Right lobe of liver (tissue), 6 donors: ENCODE measurements around the gene DCC. TPM values are rescaled to one million over a fixed set of nuclear protein-coding genes. Genes with fewer than 3 reads are reported as not detected.

Experiments used
- ATAC-seq, 4 donors: fragments of 200-7000 bp; cut with Tn5 transposase; one replicate each; pipeline ENCODE4 v1.9.1; 2020; ENCODE audit warnings: mild to moderate bottlenecking in 4 of 4, moderate library complexity in 4 of 4
- DNase-seq, 3 donors: peaks; one replicate each; pipeline ENCODE4 v3.0.0-alpha.2; 2020
- H3K27ac ChIP-seq, 3 donors: fragments of 200-600 bp; one replicate each; pipeline ENCODE4 v1.8.0; 2022
- H3K27me3 ChIP-seq, 2 donors: fragments of 200-600 bp; one replicate each; pipeline ENCODE4 v1.8.0; 2022
- H3K36me3 ChIP-seq, 4 donors: fragments of 200-600 bp; sonication (generic) in 1 of 4; one replicate each; pipeline versions ENCODE4 v1.5.1 to v1.8.0; 2017 to 2022; ENCODE audit warnings: control low read depth in 1 of 4
- H3K4me1 ChIP-seq, 4 donors: fragments of 200-600 bp; sonication (generic) in 1 of 4; one replicate each; pipeline versions ENCODE4 v1.5.1 to v1.8.0; 2017 to 2022; ENCODE audit warnings: control low read depth in 1 of 4
- H3K4me3 ChIP-seq, 3 donors: fragments of 200-600 bp; one replicate each; pipeline ENCODE4 v1.8.0; 2022
- H3K9me3 ChIP-seq, 4 donors: fragments of 200-600 bp; sonication (generic) in 1 of 4; one replicate each; pipeline versions ENCODE4 v1.5.1 to v1.8.0; 2017 to 2022; ENCODE audit warnings: control low read depth in 1 of 4
- CTCF ChIP-seq, 4 donors: fragments of 200-600 bp in 3 of 4; fragments of 450-650 bp in 1 of 4; IDR thresholded peaks; one replicate each; pipeline versions ENCODE4 v1.5.1 to v1.8.0; 2016 to 2022; ENCODE audit warnings: antibody characterized with exemption in 4 of 4, mild to moderate bottlenecking in 2 of 4
- POLR2A ChIP-seq: fragments of 450-650 bp; IDR thresholded peaks from one replicate; pipeline ENCODE4 v1.6.1; 2017; ENCODE audit warnings: antibody characterized with exemption, mild to moderate bottlenecking
- WGBS: methylation state at CpG from one replicate; pipeline ENCODE4 v1.1.6; 2018; ENCODE audit warnings: low coverage, low lambda C conversion rate; ENCODE audit not compliant: insufficient coverage; ENCODE audit errors: missing lambda C conversion rate; 5-methylcytosine and 5-hydroxymethylcytosine counted together
- intact Hi-C, 2 donors: fragments of 100-400 bp; cut with DNase I; formaldehyde crosslinking; loops; one replicate each; pipeline versions ENCODE4 v1.11.2 to v1.14.1; 2022
- total RNA-seq, 6 experiments: library from RNA; depleted of rRNA in 2 of 6; stranded (reverse); fragments of >200 nt in 2 of 6; fragmentation: NEBNext Ultra II Directional in 3 of 6; extraction: Animal tissue kit (Norgen Biotek cat#: 25700) in 3 of 6; gene quantifications; one replicate each; pipeline versions ENCODE4 v1.1.0 to v1.2.4, GENCODE V29; 2016 to 2023
- donor health status: DM: no; HTN: yes; CAD: no.
- donor health status: DM: no; HTN: no; CAD: no.
- donor health status: DM: no; HTN: no; CAD: no.
- donor health status: DM: no; HTN: yes; CAD: no.
- donor health status: DM: no; HTN: yes; CAD: no.

DCC gene
- total RNA-seq, 6 experiments from 2014 or later, result 0.06 TPM; not detected in 5

- Histone ChIP-seq H3K9me3 (no peaks in the 10 kb centered on the region), H3K4me1 (no peaks in the 10 kb centered on the region), H3K4me3 (no peak overlapping the region), H3K27ac (no peak overlapping the region), H3K36me3 (no peaks in the 10 kb centered on the region), H3K27me3 (no peaks in the 10 kb centered on the region)
- ATAC-seq (no peak), DNase-seq (no peak)
- WGBS, result 43% methylated on average over 3 of the region's 3 CpGs
- TF ChIP-seq CTCF (IDR thresholded peaks at IDR 0.05) (no peak), POLR2A (no peak)
- intact Hi-C loops, result no loop called here
These were observed 28.2 kb downstream of the DCC start for GRCh38 chr18:52367953-52368742.

- DNase-seq, result no peak
These were observed 30.8 kb downstream of the DCC start for GRCh38 chr18:52370841-52371240.

GRCh38 chr18:52376104-52376503 is 36.1 kb downstream of the DCC start:
- no peak overlapping the region for H3K4me3 ChIP-seq
- 31% methylated on average over 1 of the region's 1 CpG for WGBS
- DNase-seq, result no peak
- no peak overlapping the region for H3K27ac ChIP-seq
- no peak for TF ChIP-seq POLR2A
- TF ChIP-seq CTCF (IDR thresholded peaks at IDR 0.05), result no peak
- intact Hi-C loops, result no loop called here
- no peaks in the 10 kb centered on the region for H3K9me3 ChIP-seq
- no peaks in the 10 kb centered on the region for H3K27me3 ChIP-seq
- no peak for ATAC-seq
- H3K36me3 ChIP-seq, result no peaks in the 10 kb centered on the region
- H3K4me1 ChIP-seq, result no peaks in the 10 kb centered on the region

More at GRCh38 chr18:52370841-52371240, 30.8 kb downstream of the DCC start:
- ATAC-seq, result no peak
- intact Hi-C loops, result no loop called here
- no peaks in the 10 kb centered on the region for H3K9me3 ChIP-seq
- H3K27me3 ChIP-seq, result no peaks in the 10 kb centered on the region
- H3K36me3 ChIP-seq, result no peaks in the 10 kb centered on the region
- TF ChIP-seq POLR2A (no peak), CTCF (IDR thresholded peaks at IDR 0.05) (no peak)
- 30% methylated on average over 2 of the region's 2 CpGs for WGBS
- no peaks in the 10 kb centered on the region for H3K4me1 ChIP-seq
- no peak overlapping the region for H3K4me3 ChIP-seq
- no peak overlapping the region for H3K27ac ChIP-seq

GRCh38 chr18:52377094-52377493 is 37.1 kb downstream of the DCC start:
- Histone ChIP-seq H3K4me3 (no peak overlapping the region), H3K4me1 (no peaks in the 10 kb centered on the region), H3K9me3 (no peaks in the 10 kb centered on the region), H3K36me3 (no peaks in the 10 kb centered on the region), H3K27me3 (no peaks in the 10 kb centered on the region), H3K27ac (no peak overlapping the region)
- intact Hi-C loops, result no loop called here
- DNase-seq, result no peak
- no peak for TF ChIP-seq CTCF (IDR thresholded peaks at IDR 0.05)
- no peak for TF ChIP-seq POLR2A
- ATAC-seq, result no peak

GRCh38 chr18:52386306-52386705 is 46.3 kb downstream of the DCC start:
- Histone ChIP-seq H3K9me3 (no peaks in the 10 kb centered on the region), H3K4me3 (no peak overlapping the region), H3K27ac (no peak overlapping the region), H3K27me3 (no peaks in the 10 kb centered on the region), H3K4me1 (no peaks in the 10 kb centered on the region), H3K36me3 (no peaks in the 10 kb centered on the region)
- TF ChIP-seq POLR2A (no peak), CTCF (IDR thresholded peaks at IDR 0.05) (no peak)
- DNase-seq (no peak), ATAC-seq (no peak)
- intact Hi-C loops, result no loop called here
